SK-N-SH (cell line): ENCODE data around the gene CHST11.

Source experiments
- CTCF ChIP-seq: fragments of 200-600 bp; sonication (generic); IDR thresholded peaks from 2 replicates; pipeline ENCODE4 v1.6.1; 2017; ENCODE audit warnings: antibody characterized with exemption, mild to moderate bottlenecking, moderate library complexity
- EP300 ChIP-seq, 2 experiments: IDR thresholded peaks; 2 replicates each; pipeline versions ENCODE4 v1.4.0 to v1.6.1; 2012; ENCODE audit warnings: borderline replicate concordance in 1 of 2, low read depth in 1 of 2, low read length in 1 of 2
- FOXJ3 ChIP-seq: sonication (generic); formaldehyde crosslinking; IDR thresholded peaks from 2 replicates; pipeline ENCODE4 v1.5.1; 2020; ENCODE audit warnings: mild to moderate bottlenecking, missing genetic modification reagents
- GABPA ChIP-seq: IDR thresholded peaks from 2 replicates; pipeline ENCODE4 v1.4.0; 2012; ENCODE audit warnings: low read depth, mild to moderate bottlenecking
- MXI1 ChIP-seq: IDR thresholded peaks from 2 replicates; pipeline ENCODE4 v1.6.1; 2012; ENCODE audit warnings: mild to moderate bottlenecking, low read depth, low read length, improper control_type of control experiment
- NFIC ChIP-seq: IDR thresholded peaks from 2 replicates; pipeline ENCODE4 v1.4.0; 2012; ENCODE audit warnings: borderline replicate concordance
- POLR2AphosphoS5 ChIP-seq: IDR thresholded peaks from 2 replicates; pipeline ENCODE4 v1.6.1; 2012; ENCODE audit warnings: low read depth, low read length
- RAD21 ChIP-seq: IDR thresholded peaks from 2 replicates; pipeline ENCODE4 v1.6.1; 2012; ENCODE audit warnings: mild to moderate bottlenecking, low read length
- REST ChIP-seq: IDR thresholded peaks from 2 replicates; pipeline ENCODE4 v1.6.1; 2012; ENCODE audit warnings: mild to moderate bottlenecking, low read depth, low read length, moderate library complexity
- TAF1 ChIP-seq: IDR thresholded peaks from 2 replicates; pipeline ENCODE4 v1.6.1; 2012; ENCODE audit warnings: low read depth, mild to moderate bottlenecking, low read length, moderate library complexity, borderline replicate concordance
- TF ChIP-seq, protein P1 (sequence below): IDR thresholded peaks from 2 replicates; pipeline ENCODE4 v1.4.0; 2012; ENCODE audit warnings: low read depth, borderline replicate concordance
- TF ChIP-seq, protein P2 (sequence below): IDR thresholded peaks from 2 replicates; pipeline ENCODE4 v1.4.0; 2012; ENCODE audit warnings: low read depth

- no peak for TF ChIP-seq CTCF
- no peak for TF ChIP-seq RAD21
- no peak for TF ChIP-seq POLR2AphosphoS5
- no peak for TF ChIP-seq NFIC
- TF ChIP-seq MXI1 = no peak
- TF ChIP-seq EP300 (IDR thresholded peaks at IDR 0.05; ENCODE audit: borderline replicate concordance in 1 of 2, low read depth in 1 of 2, low read length in 1 of 2) = no peak
- no peak for TF ChIP-seq REST
- no peak for TF ChIP-seq GABPA
- TF ChIP-seq, protein P1, sequence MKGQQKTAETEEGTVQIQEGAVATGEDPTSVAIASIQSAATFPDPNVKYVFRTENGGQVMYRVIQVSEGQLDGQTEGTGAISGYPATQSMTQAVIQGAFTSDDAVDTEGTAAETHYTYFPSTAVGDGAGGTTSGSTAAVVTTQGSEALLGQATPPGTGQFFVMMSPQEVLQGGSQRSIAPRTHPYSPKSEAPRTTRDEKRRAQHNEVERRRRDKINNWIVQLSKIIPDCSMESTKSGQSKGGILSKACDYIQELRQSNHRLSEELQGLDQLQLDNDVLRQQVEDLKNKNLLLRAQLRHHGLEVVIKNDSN = no peak
- no peak for TF ChIP-seq FOXJ3
- TF ChIP-seq, protein P2, sequence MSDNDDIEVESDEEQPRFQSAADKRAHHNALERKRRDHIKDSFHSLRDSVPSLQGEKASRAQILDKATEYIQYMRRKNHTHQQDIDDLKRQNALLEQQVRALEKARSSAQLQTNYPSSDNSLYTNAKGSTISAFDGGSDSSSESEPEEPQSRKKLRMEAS = no peak
- no peak for TF ChIP-seq TAF1
Measured at GRCh38 chr12:104434129-104434528, 22.6 kb upstream of the CHST11 start.
